CD4-positive, alpha-beta T cell treated with Interferon alpha-2 for 1 hour (primary cell): ENCODE data around the gene IRGC.

Experiments
- DNase-seq, 2 donors: peaks; one replicate each; pipeline ENCODE4 v3.0.0-alpha.2; 2020 to 2022

Gene IRGC

GRCh38 chr19:43725468-43725867 is 9.6 kb downstream of the IRGC start:
- DNase-seq: peak in 1 of 2 donors; percentile 18

- DNase-seq: no peak
These were observed 11.1 kb downstream of the IRGC start for GRCh38 chr19:43726736-43727592.

GRCh38 chr19:43727593-43727853 is 11.6 kb downstream of the IRGC start:
- DNase-seq: no peak

- DNase-seq: no peak
These were observed 14.0 kb downstream of the IRGC start for GRCh38 chr19:43729919-43730318.

GRCh38 chr19:43731346-43731745 is 15.5 kb downstream of the IRGC start:
- no peak for DNase-seq

GRCh38 chr19:43731846-43732245 is 16.0 kb downstream of the IRGC start:
- no peak for DNase-seq

GRCh38 chr19:43735013-43735412 is 19.1 kb downstream of the IRGC start:
- DNase-seq: no peak

- DNase-seq: no peak
These were observed 20.1 kb downstream of the IRGC start for GRCh38 chr19:43735957-43736356.

- no peak for DNase-seq
These were observed 22.9 kb downstream of the IRGC start for GRCh38 chr19:43738780-43739211.

GRCh38 chr19:43739439-43740235 is 23.8 kb downstream of the IRGC start:
- DNase-seq: no peak

- no peak for DNase-seq
These were observed 25.4 kb downstream of the IRGC start for GRCh38 chr19:43741075-43741825.

- no peak for DNase-seq
These were observed 27.2 kb downstream of the IRGC start for GRCh38 chr19:43743059-43743458.

GRCh38 chr19:43747557-43748204 is 31.8 kb downstream of the IRGC start:
- peak in 1 of 2 donors; percentile 43 for DNase-seq

- no peak for DNase-seq
These were observed 32.3 kb downstream of the IRGC start for GRCh38 chr19:43748205-43748594.

GRCh38 chr19:43748685-43749084 is 32.8 kb downstream of the IRGC start:
- DNase-seq: no peak

GRCh38 chr19:43749152-43749551 is 33.3 kb downstream of the IRGC start:
- DNase-seq: no peak

- DNase-seq: no peak
These were observed 34.0 kb downstream of the IRGC start for GRCh38 chr19:43749898-43750297.

- DNase-seq: no peak
These were observed 35.8 kb downstream of the IRGC start for GRCh38 chr19:43751466-43752220.

GRCh38 chr19:43752287-43752875 is 36.5 kb downstream of the IRGC start:
- DNase-seq: no peak

GRCh38 chr19:43754253-43754502 is 38.3 kb downstream of the IRGC start:
- no peak for DNase-seq

- DNase-seq: peak; percentile 98
These were observed 38.8 kb downstream of the IRGC start, which contains the start of gene SMG9 for GRCh38 chr19:43754503-43755255. Gene SMG9 (minus strand): TSS chr19:43754962. CDS start chr19:43750741, 4,221 bp downstream.
